Mesothelial cell of epicardium (in vitro differentiated cells): ENCODE results near the gene FAM237B. TPM values are rescaled to one million over a fixed set of nuclear protein-coding genes. Genes with fewer than 3 reads are reported as not detected.

ENCODE experiments used
- DNase-seq, 2 experiments: peaks; one replicate each; pipeline ENCODE4 v3.0.0; 2021; ENCODE audit warnings: low spot score in 2 of 2; ENCODE audit not compliant: unreplicated experiment in 2 of 2
- H3K27ac Mint-ChIP-seq: 2 replicates; pipeline ENCODE4 v1.8.0; 2021; ENCODE audit warnings: mixed read lengths
- H3K27me3 Mint-ChIP-seq: 2 replicates; pipeline ENCODE4 v1.8.0; 2021; ENCODE audit warnings: low read depth, mixed read lengths
- H3K36me3 Mint-ChIP-seq: 2 replicates; pipeline ENCODE4 v1.8.0; 2021; ENCODE audit warnings: mixed read lengths
- H3K4me1 Mint-ChIP-seq: 2 replicates; pipeline ENCODE4 v1.8.0; 2021; ENCODE audit warnings: mixed read lengths
- H3K4me3 Mint-ChIP-seq: 2 replicates; pipeline ENCODE4 v1.8.0; 2021; ENCODE audit warnings: mild to moderate bottlenecking, moderate library complexity, mixed read lengths
- H3K9me3 Mint-ChIP-seq: 2 replicates; pipeline ENCODE4 v1.8.0; 2021; ENCODE audit warnings: mixed read lengths
- CTCF ChIP-seq: fragments of 200-600 bp; sonication (generic); IDR thresholded peaks from one replicate; pipeline ENCODE4 v1.5.0; 2021; ENCODE audit warnings: antibody characterized with exemption; ENCODE audit not compliant: unreplicated experiment
- total RNA-seq: library from RNA; stranded (reverse); gene quantifications from 3 replicates; pipeline ENCODE4 v1.2.1, GENCODE V29; 2021

Gene FAM237B
- total RNA-seq, 1 donor from 2014 or later, result not detected

- H3K4me1 Mint-ChIP-seq, result peaks cover 4% of the 10 kb centered on the region
- TF ChIP-seq CTCF, result no peak
- H3K27me3 Mint-ChIP-seq, result no peaks in the 10 kb centered on the region
- H3K36me3 Mint-ChIP-seq, result no peaks in the 10 kb centered on the region
- H3K9me3 Mint-ChIP-seq, result no peaks in the 10 kb centered on the region
- no peak overlapping the region for H3K27ac Mint-ChIP-seq
- H3K4me3 Mint-ChIP-seq, result no peak overlapping the region
- DNase-seq, result no peak
These were observed 44.9 kb downstream of the FAM237B start for GRCh38 chr7:90276033-90276728.

GRCh38 chr7:90274161-90274560, 46.9 kb downstream of the FAM237B start:
- Mint-ChIP-seq H3K9me3 (no peaks in the 10 kb centered on the region), H3K4me3 (no peak overlapping the region), H3K27me3 (no peaks in the 10 kb centered on the region), H3K36me3 (no peaks in the 10 kb centered on the region), H3K4me1 (peaks cover 18% of the 10 kb centered on the region), H3K27ac (no peak overlapping the region)
- DNase-seq, result no peak
- no peak for TF ChIP-seq CTCF

GRCh38 chr7:90272242-90272641, 48.9 kb downstream of the FAM237B start:
- no peak for DNase-seq
- TF ChIP-seq CTCF, result no peak
- Mint-ChIP-seq H3K9me3 (no peaks in the 10 kb centered on the region), H3K4me3 (no peak overlapping the region), H3K27me3 (no peaks in the 10 kb centered on the region), H3K27ac (no peak overlapping the region), H3K4me1 (peaks cover 22% of the 10 kb centered on the region), H3K36me3 (no peaks in the 10 kb centered on the region)

GRCh38 chr7:90271753-90272152, 49.4 kb downstream of the FAM237B start:
- TF ChIP-seq CTCF, result no peak
- H3K27ac Mint-ChIP-seq, result no peak overlapping the region
- no peak overlapping the region for H3K4me3 Mint-ChIP-seq
- H3K27me3 Mint-ChIP-seq, result no peaks in the 10 kb centered on the region
- H3K36me3 Mint-ChIP-seq, result no peaks in the 10 kb centered on the region
- no peaks in the 10 kb centered on the region for H3K9me3 Mint-ChIP-seq
- H3K4me1 Mint-ChIP-seq, result peaks cover 22% of the 10 kb centered on the region
- DNase-seq, result no peak

- Mint-ChIP-seq H3K27ac (no peak overlapping the region), H3K27me3 (no peaks in the 10 kb centered on the region), H3K4me3 (no peak overlapping the region), H3K4me1 (peaks cover 22% of the 10 kb centered on the region), H3K36me3 (no peaks in the 10 kb centered on the region), H3K9me3 (no peaks in the 10 kb centered on the region)
- DNase-seq, result no peak
- TF ChIP-seq CTCF, result no peak
These were observed 50.5 kb downstream of the FAM237B start for GRCh38 chr7:90270431-90271178.
